Spleen (tissue), 11 donors: Measurements from ENCODE around the gene TAF8. TPM values are rescaled to one million over a fixed set of nuclear protein-coding genes. Genes with fewer than 3 reads are reported as not detected.
A peak's percentile ranks its signal among the peaks of the same experiment; 100 is the strongest.

Experiments used
- DNase-seq: peaks from one replicate; pipeline ENCODE4 v3.0.0-alpha.2; 2020
- H3K27ac ChIP-seq, 8 donors: fragments of 200-600 bp; sonication (generic) in 7 of 8; 1 replicate in 4 of 8; 2 replicates in 4 of 8; pipeline versions ENCODE4 v1.5.0 to v1.8.0; 2016 to 2021; ENCODE audit warnings: inconsistent platforms in 4 of 8, mild to moderate bottlenecking in 4 of 8, moderate library complexity in 1 of 8
- H3K27me3 ChIP-seq, 7 donors: fragments of 200-600 bp; sonication (generic) in 6 of 7; replicated peaks in 1 of 7; 1 replicate in 4 of 7; 2 replicates in 3 of 7; pipeline versions ENCODE4 v1.5.0 to v1.8.0; 2016 to 2021; ENCODE audit warnings: inconsistent platforms in 3 of 7, mild to moderate bottlenecking in 1 of 7
- H3K36me3 ChIP-seq, 6 donors: fragments of 200-600 bp; sonication (generic) in 5 of 6; 1 replicate in 4 of 6; 2 replicates in 2 of 6; pipeline versions ENCODE4 v1.5.0 to v1.8.0; 2016 to 2021; ENCODE audit warnings: inconsistent platforms in 2 of 6
- H3K4me1 ChIP-seq, 6 donors: fragments of 200-600 bp; sonication (generic) in 5 of 6; 1 replicate in 3 of 6; 2 replicates in 3 of 6; pipeline versions ENCODE4 v1.5.0 to v1.8.0; 2016 to 2021; ENCODE audit warnings: inconsistent platforms in 3 of 6
- H3K4me3 ChIP-seq, 8 donors: fragments of 200-600 bp; sonication (generic) in 7 of 8; 1 replicate in 4 of 8; 2 replicates in 4 of 8; pipeline versions ENCODE4 v1.5.0 to v1.8.0; 2016 to 2021; ENCODE audit warnings: inconsistent platforms in 4 of 8, mild to moderate bottlenecking in 4 of 8, moderate library complexity in 2 of 8
- H3K9me3 ChIP-seq, 8 donors: fragments of 200-600 bp; sonication (generic) in 7 of 8; 1 replicate in 4 of 8; 2 replicates in 4 of 8; pipeline versions ENCODE4 v1.5.0 to v1.8.0; 2016 to 2021; ENCODE audit warnings: inconsistent platforms in 4 of 8
- CTCF ChIP-seq, 11 experiments: fragments of 200-600 bp in 7 of 11; fragments of 450-650 bp in 4 of 11; sonication (generic) in 4 of 11; IDR thresholded peaks in 8 of 11; conservative IDR thresholded peaks in 3 of 11; 1 replicate in 7 of 11; 2 replicates in 4 of 11; pipeline versions ENCODE4 v1.4.0 to v1.8.0; 2016 to 2021; ENCODE audit warnings: antibody characterized with exemption in 11 of 11, inconsistent platforms in 4 of 11, mild to moderate bottlenecking in 1 of 11
- POLR2A ChIP-seq, 3 donors: fragments of 450-650 bp; IDR thresholded peaks; one replicate each; pipeline ENCODE4 v1.5.1; 2017; ENCODE audit warnings: antibody characterized with exemption in 3 of 3, mild to moderate bottlenecking in 1 of 3
- POLR2AphosphoS5 ChIP-seq, 3 donors: sonication (generic); formaldehyde crosslinking; IDR thresholded peaks; one replicate each; pipeline ENCODE4 v1.5.1; 2017; ENCODE audit warnings: antibody characterized with exemption in 3 of 3
- WGBS, 5 donors: extraction: QIAGEN DNeasy Blood & Tissue Kit in 3 of 5; methylation state at CpG; one replicate each; pipeline versions ENCODE4 v1.1.5 to v1.1.7; 2013 to 2018; 5-methylcytosine and 5-hydroxymethylcytosine counted together
- intact Hi-C: fragments of 100-400 bp; cut with DNase I; formaldehyde crosslinking; loops from one replicate; pipeline ENCODE4 v1.15.0; 2023; ENCODE audit warnings: low total_unique reads
- polyA plus RNA-seq, 3 donors: library from polyadenylated mRNA; stranded (reverse); fragments of 200-250 nt; gene quantifications; one replicate each; pipeline ENCODE4 v1.2.1, GENCODE V29; 2013
- total RNA-seq, 7 donors: library from RNA; depleted of rRNA in 3 of 7; stranded (reverse); fragments of >200 nt in 3 of 7; fragmentation: NEBNext Ultra II Directional in 4 of 7; extraction: Animal tissue kit (Norgen Biotek cat#: 25700) in 4 of 7; gene quantifications; one replicate each; pipeline versions ENCODE4 v1.1.0 to v1.2.1, GENCODE V29; 2016 to 2021
- donor health status: healthy with polysubstance abuse.
- donor health status: DM: no; HTN: no; CAD: no; lungs with moderate emphysema.
- donor health status: DM: no; HTN: no; CAD: no.
- donor health status: Bipolar disorder and iron deficiency.
- donor health status: healthy.
- donor health status: DM: no; HTN: no; CAD: no.
- donor health status: DM: yes; HTN: yes; CAD: no.

TAF8 gene
- total and polyA plus RNA-seq, 10 donors, result 8.2 to 56.3 (median 35.4) TPM

GRCh38 chr6:42049116-42049809 is 1.1 kb upstream of the TAF8 start:
- WGBS, 5 donors, result 53 to 67% (median 59%) methylated on average over 34 to 36 of the region's 36 CpGs
- no peaks in the 10 kb centered on the region for H3K27me3 ChIP-seq

GRCh38 chr6:42049948-42050296 is 402 bp upstream of the TAF8 start:
- no peaks in the 10 kb centered on the region for H3K9me3 ChIP-seq
- intact Hi-C loops, result loop anchor here (5.0 kb wide), 1 partner anchor 268 kb away; the partner anchor contains the start of gene PRICKLE4
- TF ChIP-seq POLR2A (IDR thresholded peaks at IDR 0.05), result no peak
- no peak for TF ChIP-seq POLR2AphosphoS5 (IDR thresholded peaks at IDR 0.05)
- TF ChIP-seq CTCF (IDR thresholded peaks at IDR 0.05 in 8 of 11, conservative IDR thresholded peaks at IDR 0.05 in 3 of 11), result no peak
- H3K4me3 ChIP-seq, result peak overlapping the region; percentile 42 to 98 (median 82)
- H3K4me1 ChIP-seq, result peaks cover 37 to 90% (median 72%) of the 10 kb centered on the region in 6 donors
- H3K27ac ChIP-seq, result peak overlapping the region; percentile 73 to 96 (median 95)
- no peaks in the 10 kb centered on the region for H3K27me3 ChIP-seq
- peak; percentile 88 for DNase-seq
- 35 to 44% (median 38%) methylated on average over 20 of the region's 20 CpGs for WGBS, 5 donors
- H3K36me3 ChIP-seq, result peaks cover 0 to 50% (median 27%) of the 10 kb centered on the region in 6 donors

More at GRCh38 chr6:42049116-42049809, 1.1 kb upstream of the TAF8 start:
- peaks cover 0 to 43% (median 20%) of the 10 kb centered on the region in 6 donors for H3K36me3 ChIP-seq
- peak overlapping the region; percentile 84 to 96 (median 95) for H3K27ac ChIP-seq
- H3K9me3 ChIP-seq, result no peaks in the 10 kb centered on the region
- peaks cover 44 to 92% (median 79%) of the 10 kb centered on the region in 6 donors for H3K4me1 ChIP-seq
- peak overlapping the region; percentile 78 to 98 (median 88) for H3K4me3 ChIP-seq
- no peak for TF ChIP-seq POLR2AphosphoS5 (IDR thresholded peaks at IDR 0.05)
- no peak for TF ChIP-seq CTCF (IDR thresholded peaks at IDR 0.05 in 8 of 11, conservative IDR thresholded peaks at IDR 0.05 in 3 of 11)
- no peak for TF ChIP-seq POLR2A (IDR thresholded peaks at IDR 0.05)
- intact Hi-C loops, result loop anchor here (5.0 kb wide), 1 partner anchor 267 kb away; the partner anchor contains the start of gene PRICKLE4
- peak; percentile 90 for DNase-seq

- peaks cover 33 to 77% (median 59%) of the 10 kb centered on the region in 6 donors for H3K4me1 ChIP-seq
- H3K27me3 ChIP-seq, result no peaks in the 10 kb centered on the region
- peak overlapping the region in 7 of 8 donors; percentile 91 to 96 (median 95) for H3K27ac ChIP-seq
- no peaks in the 10 kb centered on the region for H3K9me3 ChIP-seq
- DNase-seq, result no peak
- 38 to 61% (median 47%) methylated on average over 8 of the region's 8 CpGs for WGBS, 5 donors
- intact Hi-C loops, result no loop called here
- H3K4me3 ChIP-seq, result peak overlapping the region; percentile 42 to 98 (median 82)
- peaks cover 0 to 60% (median 40%) of the 10 kb centered on the region in 6 donors for H3K36me3 ChIP-seq
- TF ChIP-seq CTCF (IDR thresholded peaks at IDR 0.05 in 8 of 11, conservative IDR thresholded peaks at IDR 0.05 in 3 of 11) (no peak), POLR2AphosphoS5 (IDR thresholded peaks at IDR 0.05) (no peak), POLR2A (IDR thresholded peaks at IDR 0.05) (no peak)
Observed at GRCh38 chr6:42051268-42051653, 937 bp downstream of the TAF8 start.

GRCh38 chr6:42053601-42054000 is 3.3 kb downstream of the TAF8 start:
- H3K4me1 ChIP-seq, result peaks cover 26 to 57% (median 46%) of the 10 kb centered on the region in 6 donors
- no peak overlapping the region for H3K4me3 ChIP-seq
- intact Hi-C loops, result no loop called here
- no peak for TF ChIP-seq CTCF (IDR thresholded peaks at IDR 0.05 in 8 of 11, conservative IDR thresholded peaks at IDR 0.05 in 3 of 11)
- TF ChIP-seq POLR2AphosphoS5 (IDR thresholded peaks at IDR 0.05), result no peak
- TF ChIP-seq POLR2A (IDR thresholded peaks at IDR 0.05), result no peak
- H3K9me3 ChIP-seq, result no peaks in the 10 kb centered on the region
- DNase-seq, result no peak
- H3K27ac ChIP-seq, result no peak overlapping the region
- H3K36me3 ChIP-seq, result peaks cover 1 to 72% (median 63%) of the 10 kb centered on the region in 6 donors
- H3K27me3 ChIP-seq, result no peaks in the 10 kb centered on the region
